Fibroblast of lung (primary cell): ENCODE data around the gene ANKRD45. TPM values are rescaled to one million over a fixed set of nuclear protein-coding genes. Genes with fewer than 3 reads are reported as not detected.

Experiments
- DNase-seq, 2 donors: peaks; one replicate each; pipeline versions ENCODE4 v3.0.0 to v3.0.0-alpha.2; 2010; ENCODE audit warnings: low read depth in 2 of 2
- H2AFZ ChIP-seq: 2 replicates; pipeline ENCODE4 v1.5.1; 2012; ENCODE audit warnings: low read length, control low read depth, inconsistent platforms
- H3K27ac ChIP-seq: 2 replicates; pipeline ENCODE4 v1.5.1; 2011; ENCODE audit warnings: low read length, control low read depth; ENCODE audit not compliant: insufficient read depth
- H3K27me3 ChIP-seq: 2 replicates; pipeline ENCODE4 v1.5.1; 2011; ENCODE audit warnings: mild to moderate bottlenecking, low read length; ENCODE audit not compliant: control insufficient read depth, insufficient read depth
- H3K36me3 ChIP-seq: 2 replicates; pipeline ENCODE4 v1.5.1; 2011; ENCODE audit warnings: low read length; ENCODE audit not compliant: control insufficient read depth, insufficient read depth
- H3K4me1 ChIP-seq: 2 replicates; pipeline ENCODE4 v1.5.1; 2011; ENCODE audit warnings: low read length; ENCODE audit not compliant: control insufficient read depth, insufficient read depth; ENCODE audit errors: extremely low read depth
- H3K4me2 ChIP-seq: 2 replicates; pipeline ENCODE4 v1.5.1; 2011; ENCODE audit warnings: low read length, control low read depth; ENCODE audit not compliant: insufficient read depth; ENCODE audit errors: extremely low read depth
- H3K4me3 ChIP-seq, 4 experiments: fragments of 200-600 bp in 1 of 4; sonication (generic) in 1 of 4; replicated peaks in 1 of 4; 2 replicates each; pipeline ENCODE4 v1.5.1; 2011 to 2016; ENCODE audit warnings: low read length in 4 of 4, low read depth in 3 of 4, mild to moderate bottlenecking in 3 of 4, control low read depth in 2 of 4, inconsistent platforms in 1 of 4, mixed read lengths in 1 of 4; ENCODE audit not compliant: insufficient read depth in 1 of 4; ENCODE audit errors: control extremely low read depth in 1 of 4
- H3K79me2 ChIP-seq: 2 replicates; pipeline ENCODE4 v1.5.1; 2012; ENCODE audit warnings: mild to moderate bottlenecking, low read length, inconsistent platforms; ENCODE audit not compliant: control insufficient read depth, insufficient read depth
- H3K9ac ChIP-seq: 2 replicates; pipeline ENCODE4 v1.5.1; 2011; ENCODE audit warnings: mild to moderate bottlenecking, low read length, control low read depth; ENCODE audit not compliant: insufficient read depth
- H3K9me3 ChIP-seq: 2 replicates; pipeline ENCODE4 v1.5.1; 2012; ENCODE audit warnings: low read depth, low read length; ENCODE audit not compliant: control insufficient read depth, insufficient read depth
- H4K20me1 ChIP-seq: 2 replicates; pipeline ENCODE4 v1.5.1; 2011; ENCODE audit warnings: low read length; ENCODE audit not compliant: control insufficient read depth, insufficient read depth; ENCODE audit errors: extremely low read depth
- EZH2 ChIP-seq: IDR thresholded peaks from 2 replicates; pipeline ENCODE4 v1.5.1; 2012; ENCODE audit warnings: low read length, control low read depth, mild to moderate bottlenecking; ENCODE audit errors: missing control alignments
- polyA minus RNA-seq: library from RNA; depleted of rRNA, polyadenylated mRNA; stranded (reverse); fragments of >200 nt; gene quantifications from 2 replicates; pipeline ENCODE4 v1.2.3, GENCODE V29; 2011; ENCODE audit warnings: low replicate concordance
- polyA plus RNA-seq, 2 donors: library from polyadenylated mRNA; depleted of rRNA in 1 of 2; stranded (reverse) in 1 of 2; unstranded in 1 of 2; fragments of >200 nt; gene quantifications; 2 replicates each; pipeline ENCODE4 v1.2.1, GENCODE V29; 2011 to 2012; ENCODE audit warnings: missing spikeins in 1 of 2
- total RNA-seq: library from RNA; depleted of rRNA; stranded (reverse); fragments of >200 nt; gene quantifications from 2 replicates; pipeline ENCODE4 v1.2.1, GENCODE V29; 2014
- TF ChIP-seq, protein P1 (sequence below), 2 donors: IDR thresholded peaks in 1 of 2; conservative IDR thresholded peaks in 1 of 2; 1 replicate in 1 of 2; 2 replicates in 1 of 2; pipeline ENCODE4 v1.5.1; 2011 to 2012; ENCODE audit warnings: low read length in 2 of 2, control low read depth in 1 of 2, inconsistent platforms in 1 of 2, low read depth in 1 of 2, mild to moderate bottlenecking in 1 of 2

ANKRD45 gene
- total RNA-seq: 1.3 and 1.7 TPM in 2 replicates
- polyA plus RNA-seq: 0.34 and 0.43 TPM in 2 replicates
- 0.17 and 0.22 TPM in 2 replicates for polyA plus RNA-seq (2012)
- not detected in 2 replicates for polyA minus RNA-seq

- H3K4me3 ChIP-seq: peak within 1 kb of the TSS; percentile 44 to 56 (median 54)
- H3K4me1 ChIP-seq: no peaks in the 10 kb centered on the region
- H3K36me3 ChIP-seq: no peaks in the 10 kb centered on the region
- peak within 1 kb of the TSS; percentile 73 for H2AFZ ChIP-seq
- H4K20me1 ChIP-seq: no peaks in the 10 kb centered on the region
- no peak within 1 kb of the TSS for H3K27ac ChIP-seq
- H3K27me3 ChIP-seq: peaks cover 4% of the 10 kb centered on the region
- H3K79me2 ChIP-seq: no peaks in the 10 kb centered on the region
- H3K4me2 ChIP-seq: peak within 1 kb of the TSS; percentile 69
- TF ChIP-seq EZH2: no peak
- TF ChIP-seq, protein P1, sequence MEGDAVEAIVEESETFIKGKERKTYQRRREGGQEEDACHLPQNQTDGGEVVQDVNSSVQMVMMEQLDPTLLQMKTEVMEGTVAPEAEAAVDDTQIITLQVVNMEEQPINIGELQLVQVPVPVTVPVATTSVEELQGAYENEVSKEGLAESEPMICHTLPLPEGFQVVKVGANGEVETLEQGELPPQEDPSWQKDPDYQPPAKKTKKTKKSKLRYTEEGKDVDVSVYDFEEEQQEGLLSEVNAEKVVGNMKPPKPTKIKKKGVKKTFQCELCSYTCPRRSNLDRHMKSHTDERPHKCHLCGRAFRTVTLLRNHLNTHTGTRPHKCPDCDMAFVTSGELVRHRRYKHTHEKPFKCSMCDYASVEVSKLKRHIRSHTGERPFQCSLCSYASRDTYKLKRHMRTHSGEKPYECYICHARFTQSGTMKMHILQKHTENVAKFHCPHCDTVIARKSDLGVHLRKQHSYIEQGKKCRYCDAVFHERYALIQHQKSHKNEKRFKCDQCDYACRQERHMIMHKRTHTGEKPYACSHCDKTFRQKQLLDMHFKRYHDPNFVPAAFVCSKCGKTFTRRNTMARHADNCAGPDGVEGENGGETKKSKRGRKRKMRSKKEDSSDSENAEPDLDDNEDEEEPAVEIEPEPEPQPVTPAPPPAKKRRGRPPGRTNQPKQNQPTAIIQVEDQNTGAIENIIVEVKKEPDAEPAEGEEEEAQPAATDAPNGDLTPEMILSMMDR (conservative IDR thresholded peaks at IDR 0.05 in 1 of 2, IDR thresholded peaks at IDR 0.05 in 1 of 2; ENCODE audit: low read depth in 1 of 2, low read length in 2 of 2): no peak
- peak; percentile 45 to 56 for DNase-seq
- no peaks in the 10 kb centered on the region for H3K9me3 ChIP-seq
- H3K9ac ChIP-seq: peak within 1 kb of the TSS; percentile 32
Measured at GRCh38 chr1:173669491-173669941, at the start of gene ANKRD45. ANKRD45 (minus strand) TSS chr1:173669851; CDS start chr1:173659418, 10,433 bp downstream.

GRCh38 chr1:173717238-173717637, 47.6 kb upstream of the ANKRD45 start:
- H3K9me3 ChIP-seq: no peaks in the 10 kb centered on the region
- no peak overlapping the region for H2AFZ ChIP-seq
- H3K27ac ChIP-seq: no peak overlapping the region
- no peak for TF ChIP-seq EZH2
- TF ChIP-seq, protein P1 (conservative IDR thresholded peaks at IDR 0.05 in 1 of 2, IDR thresholded peaks at IDR 0.05 in 1 of 2; ENCODE audit: low read depth in 1 of 2, low read length in 2 of 2): no peak
- H3K36me3 ChIP-seq: no peaks in the 10 kb centered on the region
- peaks cover 25% of the 10 kb centered on the region for H3K79me2 ChIP-seq
- H3K4me1 ChIP-seq: no peaks in the 10 kb centered on the region
- DNase-seq: peak in 1 of 2 donors; percentile 6
- no peaks in the 10 kb centered on the region for H4K20me1 ChIP-seq
- no peaks in the 10 kb centered on the region for H3K27me3 ChIP-seq
- no peak overlapping the region for H3K9ac ChIP-seq
- H3K4me2 ChIP-seq: no peak overlapping the region
- no peak overlapping the region for H3K4me3 ChIP-seq

- Histone ChIP-seq H3K36me3 (no peaks in the 10 kb centered on the region), H3K4me3 (peak overlapping the region; percentile 80 to 99 (median 93)), H3K27ac (peak overlapping the region; percentile 74), H3K79me2 (peaks cover 25% of the 10 kb centered on the region), H3K9me3 (no peaks in the 10 kb centered on the region), H3K4me2 (peak overlapping the region; percentile 74), H3K4me1 (no peaks in the 10 kb centered on the region), H3K27me3 (no peaks in the 10 kb centered on the region), H4K20me1 (no peaks in the 10 kb centered on the region), H2AFZ (peak overlapping the region; percentile 80), H3K9ac (peak overlapping the region; percentile 72)
- no peak for DNase-seq
- TF ChIP-seq, protein P1 (conservative IDR thresholded peaks at IDR 0.05 in 1 of 2, IDR thresholded peaks at IDR 0.05 in 1 of 2; ENCODE audit: low read depth in 1 of 2, low read length in 2 of 2): no peak
- TF ChIP-seq EZH2: no peak
Measured at GRCh38 chr1:173715538-173715844, 45.8 kb upstream of the ANKRD45 start.
